GM12891 (cell line): ENCODE measurements around the gene FAM156A.

Experiments
- PAX5 ChIP-seq: IDR thresholded peaks from 2 replicates; pipeline ENCODE4 v1.6.1; 2011; ENCODE audit warnings: low read length, moderate library complexity, mild to moderate bottlenecking; ENCODE audit not compliant: insufficient read depth, severe bottlenecking
- POLR2A ChIP-seq: IDR thresholded peaks from 2 replicates; pipeline ENCODE4 v1.6.1; 2011; ENCODE audit warnings: low read depth, low read length, control low read depth
- POLR2AphosphoS5 ChIP-seq: IDR thresholded peaks from 2 replicates; pipeline ENCODE4 v1.6.1; 2011; ENCODE audit warnings: low read depth, low read length, control low read depth
- TAF1 ChIP-seq: IDR thresholded peaks from 2 replicates; pipeline ENCODE4 v1.6.1; 2011; ENCODE audit warnings: low read depth, low read length, control low read depth

DNA sequence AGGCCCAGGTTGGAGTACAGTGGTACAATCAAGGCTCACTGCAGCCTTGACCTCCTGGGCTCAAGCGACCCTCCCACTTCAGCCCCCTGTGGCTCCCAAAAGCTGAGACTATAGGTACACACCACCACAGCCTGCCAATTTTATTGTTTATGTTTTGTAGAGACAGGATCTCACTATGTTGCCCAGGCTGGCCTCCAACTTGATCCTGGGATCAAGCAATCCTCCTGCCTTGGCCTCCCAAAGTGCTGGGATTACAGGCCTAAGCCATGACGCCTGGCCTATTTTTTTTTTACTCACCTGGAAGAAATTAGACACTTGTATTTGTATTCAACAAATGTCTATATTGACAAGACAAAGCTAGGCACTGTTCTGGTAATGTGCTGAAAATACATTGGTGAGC is 25.1 kb downstream of the FAM156A start:
- TF ChIP-seq POLR2A (no peak), PAX5 (no peak), TAF1 (no peak), POLR2AphosphoS5 (no peak)
